Activated CD4-positive, alpha-beta T cell treated with anti-CD3 and anti-CD28 coated beads, Interleukin-2, amount 50 U/mL, for 16 hours (primary cell): ENCODE results near the gene ABCB8.

Experiments
- DNase-seq: peaks from one replicate; pipeline ENCODE4 v3.0.0-alpha.2; 2020

ABCB8 gene

DNA sequence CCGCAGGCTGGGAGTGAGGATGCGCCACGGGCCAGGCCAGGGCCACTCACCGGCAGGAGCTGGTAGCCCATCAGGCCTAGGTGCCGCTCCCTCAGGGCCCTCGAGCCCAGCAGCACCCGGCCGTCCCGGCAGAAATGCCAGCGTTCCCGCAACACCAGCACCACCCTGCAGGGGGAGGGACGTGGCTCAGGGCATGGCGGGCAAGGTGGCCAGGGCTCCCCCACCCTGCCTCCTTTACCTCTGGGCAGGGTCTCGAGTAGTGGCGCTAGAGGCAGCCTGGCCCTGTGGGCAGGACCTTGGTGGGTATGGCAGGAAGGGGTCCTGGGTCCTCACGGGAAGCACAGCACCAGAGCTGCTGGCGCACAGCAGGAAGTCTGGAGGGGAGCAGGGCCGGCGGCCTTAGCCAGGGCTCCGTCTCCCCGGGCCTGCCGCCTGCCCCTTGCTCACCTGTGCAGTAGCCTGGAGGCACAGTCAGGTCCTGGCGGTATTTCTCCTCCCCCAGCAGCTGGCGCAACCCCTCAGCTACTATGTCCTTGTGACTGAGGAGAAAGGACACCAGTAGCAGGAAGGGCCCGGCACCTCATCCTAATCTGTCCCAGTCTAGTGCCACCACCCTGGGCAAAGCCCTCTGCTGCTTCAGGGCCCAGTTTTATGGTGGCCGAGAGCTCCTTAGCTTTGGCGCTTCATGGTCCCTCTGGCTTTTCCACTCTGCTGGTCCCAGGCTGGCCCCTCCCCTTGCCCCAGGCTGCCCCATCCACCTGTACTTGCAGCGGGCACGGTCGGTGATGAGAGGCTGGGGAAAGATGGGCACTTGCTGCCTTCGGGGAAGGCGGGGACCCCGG is 48.8 kb downstream of the ABCB8 start:
- no peak for DNase-seq

DNA sequence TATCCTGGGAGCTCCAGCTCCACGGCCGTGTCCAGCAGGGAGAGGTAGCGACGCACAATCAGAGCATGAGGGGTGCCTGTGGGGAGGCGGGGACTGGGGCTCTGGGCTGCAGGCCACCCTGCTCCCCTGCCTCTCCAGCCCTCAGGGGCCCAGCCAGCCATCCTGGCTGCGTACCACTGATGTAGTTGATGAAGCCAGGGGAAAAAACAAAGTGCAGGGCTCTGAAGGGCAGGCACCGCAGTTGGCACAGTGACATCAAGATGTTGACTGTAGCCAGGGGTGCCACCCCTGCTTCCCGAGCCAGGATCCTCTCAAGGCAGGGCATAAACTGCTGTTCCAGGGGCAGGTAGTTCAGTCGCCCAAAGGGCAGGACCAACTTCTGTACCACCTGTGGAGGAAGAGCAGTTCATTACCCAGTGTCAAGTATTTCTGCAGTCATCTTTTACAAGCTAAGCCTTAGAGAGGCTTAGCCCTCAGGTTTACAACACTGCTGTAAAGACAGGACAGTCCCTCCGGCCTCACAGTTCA is 49.5 kb downstream of the ABCB8 start:
- no peak for DNase-seq

DNA sequence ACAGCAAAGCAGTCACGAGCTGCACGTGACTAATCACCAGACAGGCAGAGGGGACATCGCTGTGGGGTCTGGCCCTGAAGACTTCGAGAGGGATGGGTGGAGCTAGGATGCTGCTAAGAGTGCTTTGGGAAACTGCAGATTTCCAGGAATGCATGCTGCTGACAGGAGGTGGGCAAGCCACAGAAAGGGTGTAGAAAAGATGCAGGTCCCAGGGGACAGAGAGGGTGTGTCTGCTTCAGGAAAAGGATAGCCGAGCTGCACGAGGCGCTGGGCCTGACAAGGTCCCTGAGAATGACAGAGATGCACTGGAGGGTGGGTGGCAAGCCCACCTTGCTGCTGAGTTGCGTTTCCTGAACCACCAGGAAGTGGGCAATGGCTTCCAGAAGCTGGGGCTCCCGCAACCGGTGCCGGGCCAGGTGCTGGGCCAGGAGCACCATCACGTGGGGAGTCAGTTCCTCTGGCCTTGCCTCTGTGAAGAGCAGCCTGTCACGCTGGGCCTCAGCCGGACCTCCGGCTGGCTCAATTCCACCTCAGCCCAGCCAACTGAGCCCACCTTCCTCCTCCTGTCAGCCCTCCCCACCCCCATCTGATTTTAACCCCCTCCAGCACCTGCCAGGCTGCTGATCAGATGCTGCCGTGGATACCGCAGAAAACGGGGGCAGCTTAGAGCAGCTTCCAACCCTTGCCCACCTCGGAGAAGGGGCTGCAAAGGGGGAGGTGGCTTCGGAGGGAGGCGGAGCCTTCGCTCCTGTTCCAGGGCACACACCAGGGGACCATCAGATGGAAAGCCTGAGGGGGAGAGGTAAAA is 50.2 kb downstream of the ABCB8 start:
- DNase-seq: no peak

DNA sequence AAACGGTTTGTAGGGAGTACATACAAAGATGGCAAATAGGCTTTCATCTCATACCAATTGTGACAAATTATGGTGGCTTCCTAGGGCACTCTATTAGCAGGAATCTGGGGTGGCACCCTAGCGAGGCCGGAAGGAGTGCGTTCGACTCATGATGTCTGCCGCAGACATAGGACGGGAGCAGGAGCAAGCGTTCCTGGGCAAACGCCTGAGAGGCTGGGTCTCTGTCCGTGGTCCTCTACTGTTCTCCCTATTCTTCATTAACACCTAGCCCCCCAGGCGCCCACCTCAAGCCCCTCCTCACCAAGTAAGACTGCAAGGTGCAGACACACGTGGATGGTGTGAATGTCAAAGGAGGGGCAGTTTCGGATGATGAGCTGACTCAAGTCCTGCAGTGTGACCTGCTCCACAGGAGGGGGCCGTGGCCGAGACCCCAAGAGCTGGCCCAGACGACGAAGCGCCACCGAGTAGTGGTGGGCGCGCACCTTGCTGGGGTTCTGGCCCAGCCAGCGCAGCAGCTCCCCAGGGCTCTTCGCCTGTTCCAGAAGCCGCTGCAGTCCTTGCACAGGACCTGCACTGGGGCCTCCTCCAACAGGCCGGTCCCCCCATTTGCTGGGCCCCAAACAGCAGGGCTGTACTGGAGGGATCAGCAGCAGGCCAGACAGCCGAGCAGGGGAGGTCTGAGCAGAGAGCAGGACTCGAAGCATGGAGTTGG is 51.1 kb downstream of the ABCB8 start:
- DNase-seq: no peak

DNA sequence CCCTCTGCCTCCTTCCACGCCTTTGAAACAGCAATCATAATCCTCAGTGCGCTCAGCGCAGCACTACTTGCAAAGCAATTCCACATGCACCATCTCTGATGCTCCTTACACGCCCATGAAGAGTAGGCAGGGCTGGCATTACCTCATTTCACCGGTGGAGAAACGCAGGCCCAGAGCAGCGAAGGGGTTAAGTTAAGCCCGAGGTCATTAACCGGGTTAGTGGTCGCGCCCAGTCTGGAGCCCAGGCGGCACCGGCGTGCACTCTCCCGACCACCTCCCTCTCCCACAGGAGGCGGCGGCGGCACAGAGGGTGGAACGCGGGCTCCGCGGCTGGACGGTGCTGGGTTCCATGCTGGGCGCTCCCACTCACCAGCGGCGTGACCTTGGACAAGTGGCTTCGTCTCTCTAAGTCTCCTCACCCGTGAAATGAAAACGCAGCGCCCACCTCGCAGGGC is 51.8 kb downstream of the ABCB8 start:
- DNase-seq: no peak

DNA sequence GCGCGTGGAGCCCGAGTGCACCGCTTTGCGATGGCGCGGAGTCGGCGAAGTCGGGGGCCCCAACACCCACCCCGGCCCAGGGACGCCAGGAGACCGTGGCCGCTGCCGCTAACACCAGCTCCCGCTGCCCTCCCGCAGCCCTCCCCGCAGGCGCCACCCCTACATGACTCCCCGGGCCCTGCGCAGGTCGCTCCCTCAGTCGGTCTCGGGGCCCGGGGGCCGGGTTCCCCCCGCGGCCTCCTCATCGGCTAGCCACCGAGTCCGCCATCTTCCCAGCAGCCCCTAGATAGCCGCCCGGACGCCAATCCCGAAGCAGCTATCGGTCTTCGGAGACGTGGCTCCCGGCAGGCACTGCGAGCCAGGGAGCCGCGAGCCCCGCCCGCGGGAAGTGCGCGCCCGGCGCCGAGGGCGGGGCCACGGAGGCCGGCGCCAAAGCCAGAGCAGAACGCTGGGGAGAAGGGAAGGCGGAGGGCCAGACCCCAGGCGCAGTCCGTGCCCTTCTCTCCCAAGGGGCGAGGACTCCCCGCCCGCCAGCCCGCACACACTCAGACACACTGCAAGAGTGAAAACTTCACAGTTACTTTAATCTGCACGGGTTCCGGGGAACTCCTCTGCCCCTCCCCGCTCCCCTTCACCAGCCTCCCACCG is 52.4 kb downstream of the ABCB8 start, which contains the start of gene FASTK:
Gene FASTK (minus strand): TSS at position 288 of the 648 bp plus-strand sequence. CDS start 43 bp downstream, at position 245.
- DNase-seq: peak; percentile 91

DNA sequence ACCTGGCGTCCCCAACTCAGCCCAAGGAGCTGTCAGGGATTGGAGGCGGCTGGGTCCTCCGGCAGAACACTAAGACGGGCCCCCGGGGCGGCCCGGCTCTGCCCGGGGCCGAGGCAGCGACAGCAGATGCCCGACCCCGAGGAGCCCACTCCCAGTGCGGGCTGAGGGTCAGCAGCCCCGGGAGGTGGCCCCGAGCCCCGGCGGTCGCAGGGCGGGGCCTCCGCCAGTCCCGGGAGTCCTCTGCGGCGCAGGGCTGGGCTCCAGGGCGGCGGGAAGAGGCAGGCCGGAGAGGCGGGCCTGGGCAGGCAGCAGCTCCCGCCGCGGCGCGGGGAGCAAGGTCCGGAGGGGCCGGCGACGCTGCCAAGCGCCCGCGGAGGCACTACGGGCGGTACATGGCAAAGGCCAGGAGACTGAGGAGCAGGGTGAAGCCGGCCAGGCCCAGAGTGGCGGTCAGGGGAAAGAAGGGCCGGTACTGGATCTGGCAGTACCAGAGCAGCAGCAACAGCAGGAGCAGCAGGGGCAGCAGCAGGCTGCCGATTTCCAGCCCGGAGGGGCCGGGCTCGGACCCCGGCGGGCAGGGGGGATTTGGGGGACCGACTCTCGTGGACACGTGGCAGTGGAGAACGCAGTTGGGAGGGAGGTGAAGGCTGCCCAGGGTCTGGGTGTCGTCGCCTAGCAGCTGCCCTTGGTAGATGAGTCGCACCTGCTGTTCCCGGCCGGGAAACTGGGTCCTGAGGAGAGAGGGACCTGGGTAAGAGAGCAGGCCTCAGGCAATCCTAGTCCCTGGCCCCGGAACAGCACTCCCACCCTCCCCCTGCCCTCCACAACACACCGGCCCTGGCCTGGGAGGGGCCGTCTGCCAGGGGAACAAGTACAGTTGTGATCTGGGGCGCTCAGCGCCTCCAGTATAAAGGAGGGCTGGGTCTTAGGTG is 53.2 kb downstream of the ABCB8 start:
- DNase-seq: no peak

DNA sequence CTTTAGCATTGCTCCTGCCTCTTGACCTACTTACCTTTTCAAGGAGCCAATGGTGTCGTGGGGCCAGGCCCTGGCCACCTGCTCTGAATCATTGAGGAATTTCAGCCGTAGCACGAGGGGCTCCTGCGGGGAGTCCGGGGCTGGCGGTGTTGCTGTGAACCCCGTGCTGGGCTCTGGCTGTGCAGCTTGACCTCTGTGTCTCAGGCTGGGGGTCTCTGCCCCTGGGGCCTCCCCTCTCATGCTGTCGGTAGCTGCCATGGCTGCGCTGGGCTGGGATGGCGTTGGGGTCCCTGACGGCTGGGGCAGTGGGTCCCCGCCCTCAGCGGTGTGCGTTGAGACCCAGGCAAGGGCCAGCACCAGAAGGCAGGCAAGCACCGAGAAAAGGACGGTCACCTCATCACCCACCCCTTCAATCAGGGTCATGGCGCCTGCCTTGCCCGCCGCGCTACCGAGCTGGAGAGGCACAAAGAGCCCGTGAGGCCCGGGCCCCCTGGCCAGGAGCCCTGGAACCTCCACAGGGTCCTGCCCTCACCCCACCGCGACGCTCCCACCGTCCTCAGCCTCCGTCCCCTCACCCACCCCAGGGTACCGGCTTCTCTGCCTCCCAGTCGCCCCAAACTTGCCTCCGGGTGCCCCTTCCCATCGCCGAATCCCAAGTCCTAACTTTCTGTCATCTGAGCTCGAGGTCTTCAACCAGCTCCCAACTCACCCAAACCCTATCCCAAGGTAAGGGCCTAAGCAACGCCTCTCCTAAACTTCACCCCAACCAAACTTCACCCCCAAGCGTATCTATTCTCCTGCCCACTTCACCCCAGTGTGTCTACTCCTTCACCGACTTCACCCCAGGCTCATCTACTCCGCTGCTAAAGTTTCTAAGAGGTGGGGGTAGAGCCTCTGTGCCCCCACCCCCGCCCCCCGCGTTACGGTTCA is 54.2 kb downstream of the ABCB8 start:
- DNase-seq: no peak

DNA sequence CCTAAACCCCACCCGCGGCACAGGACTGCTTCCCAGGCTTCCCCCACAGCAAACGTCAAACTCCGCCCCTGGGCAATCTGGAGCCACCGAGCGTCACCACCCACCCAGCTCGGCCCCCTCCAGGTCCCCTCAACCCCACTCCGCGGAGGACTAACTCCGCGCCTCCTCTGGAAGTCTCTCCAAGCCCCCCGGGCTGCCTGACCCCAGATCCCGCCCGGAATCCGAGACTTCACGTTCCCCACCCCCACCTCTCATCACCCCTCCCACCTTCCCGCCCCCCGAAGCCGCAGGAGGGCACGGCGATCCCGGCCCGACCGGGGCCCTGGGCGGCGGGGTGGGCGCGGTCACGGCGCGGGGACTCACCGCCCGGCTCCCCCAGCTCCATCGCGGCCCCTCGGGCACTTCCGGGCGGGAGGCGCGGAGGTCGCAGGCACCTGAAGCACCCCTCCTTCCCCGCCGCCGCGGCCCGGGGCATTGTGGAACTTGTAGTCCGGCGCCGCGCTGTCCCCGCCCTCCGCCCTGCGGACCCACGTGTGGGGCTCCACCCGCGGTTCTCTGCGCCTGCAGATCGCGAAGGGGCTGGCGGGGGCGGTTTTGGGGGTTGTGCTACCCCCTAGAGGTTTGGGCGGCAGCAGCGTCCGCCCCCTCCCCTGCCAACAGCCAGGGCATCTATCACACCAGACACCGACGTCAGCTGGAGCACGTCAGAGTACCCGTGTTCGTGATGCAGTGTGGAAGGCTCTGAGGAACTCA is 55.0 kb downstream of the ABCB8 start, which contains the start of gene TMUB1:
Gene TMUB1 (minus strand): TSS at position 423 of the 753 bp plus-strand sequence. CDS start 930 bp downstream, outside the sequence.
- DNase-seq: peak; percentile 83

DNA sequence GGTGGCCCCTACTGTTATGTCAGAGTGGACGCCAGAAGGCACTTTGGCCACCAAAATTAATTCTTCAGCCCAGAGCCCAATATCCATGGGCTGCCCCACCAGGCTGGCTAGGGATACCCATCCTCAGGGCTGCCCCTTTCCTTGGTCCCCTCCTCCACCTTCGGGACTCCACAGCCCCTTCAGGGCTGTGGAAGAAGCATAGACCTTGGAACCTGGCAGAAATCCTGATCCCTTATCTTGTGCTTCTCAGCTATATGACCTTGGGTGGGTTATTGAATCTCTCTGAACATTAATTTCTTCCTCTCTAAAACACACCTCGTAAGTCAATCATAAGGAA is 55.5 kb downstream of the ABCB8 start:
- DNase-seq: no peak

DNA sequence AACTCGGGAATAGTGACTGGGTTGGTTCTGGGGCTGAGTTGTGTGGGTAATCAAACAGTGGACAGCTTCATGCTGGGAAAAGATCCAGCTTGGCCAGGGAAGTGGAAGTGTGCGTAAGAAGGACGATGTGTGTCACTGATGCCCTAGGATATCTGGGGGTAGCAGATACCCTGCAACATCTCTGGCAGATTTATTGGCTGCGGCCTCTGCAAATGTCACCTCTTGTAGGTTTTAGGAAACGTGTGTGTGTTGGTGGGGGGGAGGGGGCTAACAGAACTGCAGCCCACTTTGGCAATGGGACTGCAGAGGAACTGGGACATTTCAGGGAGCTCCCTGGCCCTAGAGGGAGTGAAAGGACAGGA is 57.1 kb downstream of the ABCB8 start:
- DNase-seq: no peak

DNA sequence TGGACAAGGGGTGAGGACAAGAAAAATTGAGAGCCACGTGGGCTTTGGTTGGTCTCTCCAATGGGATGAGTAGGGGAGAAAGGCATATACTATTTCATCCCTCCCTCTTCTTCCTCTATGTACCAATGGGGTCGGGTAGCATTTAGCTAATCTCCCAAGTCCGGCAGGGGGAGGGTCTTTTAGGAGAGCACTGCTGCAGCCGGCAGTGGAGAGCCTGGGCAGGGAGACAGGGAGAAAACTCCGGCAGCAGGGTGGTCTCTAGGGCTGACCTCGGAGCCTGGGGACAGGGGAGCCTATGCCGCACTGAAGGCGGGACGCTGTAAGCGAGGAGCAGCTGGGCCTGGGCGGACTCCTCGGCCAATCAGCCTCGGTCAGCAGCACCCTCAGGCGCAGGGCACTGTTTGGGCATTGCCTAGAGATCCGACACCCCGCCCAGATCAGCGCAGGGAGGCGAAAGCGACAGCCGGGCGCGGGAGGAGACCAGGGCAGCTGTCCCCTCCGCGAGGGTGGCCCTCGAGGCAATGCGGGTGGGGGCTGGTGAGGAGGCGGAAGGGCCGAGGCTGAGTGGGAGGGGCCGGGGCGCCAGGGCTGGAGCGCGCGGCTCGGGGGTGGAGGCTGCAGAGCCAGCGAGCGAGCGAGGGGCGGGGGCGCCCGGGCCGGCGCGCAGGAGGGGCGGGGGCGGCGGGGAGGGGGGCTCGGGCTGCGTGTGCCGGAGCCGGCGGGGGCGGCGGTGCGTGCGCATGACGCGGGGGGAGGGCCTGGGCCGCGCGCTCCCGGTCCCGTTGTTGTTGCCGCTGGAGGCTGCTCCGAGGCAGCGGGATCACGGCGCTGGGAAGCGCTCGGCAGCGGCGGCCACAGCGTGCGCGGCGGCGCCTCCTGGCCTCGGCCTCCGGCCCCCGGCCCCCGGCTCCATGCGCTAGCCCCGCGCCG is 57.7 kb downstream of the ABCB8 start, which contains the start of gene AGAP3:
Gene AGAP3 (plus strand): TSS at position 785 of the 930 bp plus-strand sequence. CDS start 267 bp downstream, outside the sequence.
- peak; percentile 71 for DNase-seq

DNA sequence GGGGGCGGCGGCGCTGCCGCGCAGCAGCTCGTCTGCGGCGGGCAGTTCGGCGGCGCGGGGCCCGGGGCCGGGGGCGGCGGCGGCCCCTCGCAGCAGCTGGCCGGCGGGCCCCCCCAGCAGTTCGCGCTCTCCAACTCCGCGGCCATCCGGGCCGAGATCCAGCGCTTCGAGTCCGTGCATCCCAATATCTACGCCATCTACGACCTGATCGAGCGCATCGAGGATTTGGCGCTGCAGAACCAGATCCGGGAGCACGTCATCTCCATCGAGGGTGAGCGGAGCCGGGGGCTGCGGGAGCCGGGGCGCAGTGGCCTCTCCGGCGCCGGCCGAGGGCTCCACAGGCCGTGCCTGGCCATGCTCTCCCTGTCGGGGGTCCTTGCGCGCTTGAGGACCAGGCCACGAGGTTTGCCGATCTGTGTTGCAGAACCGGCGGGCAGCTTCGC is 58.6 kb downstream of the ABCB8 start:
- peak; percentile 32 for DNase-seq

DNA sequence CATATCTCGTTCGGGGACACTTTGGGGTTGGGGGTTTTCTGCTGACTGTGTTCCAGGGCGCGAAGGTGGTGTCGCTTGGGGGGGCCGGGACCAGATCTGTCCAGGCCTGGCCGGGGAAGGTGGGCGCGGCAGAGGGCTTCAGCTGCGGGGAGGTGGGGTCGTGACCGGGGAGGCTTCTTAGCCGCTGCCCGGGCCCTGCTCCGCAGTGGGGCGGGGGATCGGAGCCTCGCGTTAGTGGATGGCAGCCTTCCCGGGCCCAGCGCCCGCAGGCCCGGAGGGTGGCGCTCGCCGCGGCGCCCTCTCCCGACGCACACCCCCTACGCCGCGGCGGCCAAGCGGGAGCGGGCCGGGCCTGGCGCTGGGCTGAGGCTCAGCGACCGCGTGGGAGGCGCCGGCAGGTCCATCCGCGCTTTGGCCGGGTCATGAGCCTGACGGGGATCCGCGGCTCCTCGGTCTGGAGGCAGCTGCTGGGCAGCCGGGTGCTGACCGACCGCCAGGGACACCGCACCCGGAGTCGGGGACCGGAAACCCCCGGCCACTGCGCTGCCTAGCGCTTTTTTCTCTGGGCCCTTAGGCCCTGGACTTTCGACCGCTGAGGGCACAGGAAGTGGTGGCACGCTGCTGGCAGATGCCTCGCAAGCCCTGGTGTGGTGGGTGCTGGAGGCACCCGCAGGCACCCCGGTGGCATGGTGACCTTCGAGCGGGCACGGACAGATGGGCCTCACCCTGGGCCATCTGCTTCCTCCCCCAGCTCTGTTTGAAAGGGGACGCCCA is 59.2 kb downstream of the ABCB8 start:
- DNase-seq: peak; percentile 34

DNA sequence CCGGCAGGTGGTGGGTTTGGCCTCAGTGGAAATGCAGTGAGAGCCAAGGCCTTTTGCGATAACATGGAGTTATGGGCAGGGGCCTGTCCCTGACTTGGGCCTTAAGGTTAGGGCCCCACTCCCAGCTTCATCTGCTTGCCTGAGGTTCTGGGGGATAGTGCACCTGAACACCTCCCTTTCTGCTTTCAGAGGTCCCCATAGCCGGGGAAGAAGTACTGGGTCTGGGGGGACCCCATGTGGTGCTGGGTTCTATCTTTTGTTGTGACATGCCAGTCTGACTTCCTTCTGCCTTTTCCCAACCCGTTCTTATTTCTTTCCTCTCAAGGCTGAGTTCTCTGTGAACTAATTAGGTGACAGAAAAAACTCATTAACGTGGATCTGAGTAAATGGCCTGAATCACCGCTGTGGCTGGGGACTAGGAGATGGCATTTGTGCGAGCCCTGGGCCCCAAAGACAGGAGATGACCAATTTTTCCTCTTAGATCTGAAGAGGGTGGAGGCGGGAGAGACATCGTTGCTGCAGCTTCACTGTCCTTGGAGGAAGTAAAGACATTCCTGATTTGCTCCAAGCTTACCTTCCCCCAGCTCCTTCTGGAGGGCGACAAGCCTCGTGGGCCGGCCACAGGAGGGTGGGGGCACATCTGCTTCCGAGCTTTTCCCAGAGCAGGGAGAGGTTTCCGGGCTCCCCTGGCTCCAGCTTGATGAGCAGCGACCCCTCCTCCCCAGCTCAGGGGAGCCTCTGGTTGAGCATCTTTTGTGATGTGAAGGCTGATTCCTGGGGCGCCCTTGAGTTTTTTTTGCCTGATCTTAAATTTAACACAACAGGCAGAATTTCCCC is 60.0 kb downstream of the ABCB8 start:
- no peak for DNase-seq
